ENCODE measurements around the gene OAT.
"Not testable (repeated sequence)": the region's sequence is repeated elsewhere in the genome, so short reads cannot be mapped to it uniquely, and the experiment has no call there.

The OAT gene

DNA sequence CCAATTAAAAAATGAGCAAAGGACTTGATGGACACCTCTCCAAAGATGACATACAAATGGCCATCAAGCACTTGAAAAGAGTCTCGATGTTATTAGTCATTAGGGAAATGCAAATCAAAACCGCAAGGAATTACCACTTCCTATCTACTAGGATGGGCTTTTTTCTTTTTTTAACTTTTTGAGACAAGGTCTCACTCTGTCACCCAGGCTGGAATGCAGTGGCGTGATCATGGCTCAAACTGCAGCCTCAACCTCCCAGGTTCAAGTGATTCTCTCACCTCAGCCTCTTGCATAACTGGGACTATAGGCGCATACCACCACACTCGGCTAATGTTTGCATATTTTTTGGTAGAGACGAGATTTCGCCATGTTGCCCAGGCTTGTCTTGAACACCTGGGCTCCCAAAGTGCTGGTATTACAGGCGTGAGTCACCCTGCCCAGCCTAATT, 17.5 kb upstream of the OAT start:
- TF ChIP-seq CTCF (IDR thresholded peaks at IDR 0.05; ENCODE audit: low read depth, low read length, missing control alignments): no peak
- Histone ChIP-seq H3K36me3 (replicated peaks) (no peaks in the 10 kb centered on the region), H3K4me3 (ENCODE audit: low read depth, low read length) (no peak overlapping the region), H3K27me3 (replicated peaks) (no peaks in the 10 kb centered on the region), H3K27ac (no peak overlapping the region)
- no peak for DNase-seq
- in situ Hi-C loops (cut with HindIII; ENCODE audit: low pct_ligation_motif_present, low sequenced_read_pairs): no loop called here

GRCh38 chr10:124435683-124436082, 17.0 kb upstream of the OAT start:
- in situ Hi-C loops (cut with HindIII; ENCODE audit: low pct_ligation_motif_present, low sequenced_read_pairs); DNase-seq; H3K36me3 ChIP-seq (replicated peaks): not testable (repeated sequence)

DNA sequence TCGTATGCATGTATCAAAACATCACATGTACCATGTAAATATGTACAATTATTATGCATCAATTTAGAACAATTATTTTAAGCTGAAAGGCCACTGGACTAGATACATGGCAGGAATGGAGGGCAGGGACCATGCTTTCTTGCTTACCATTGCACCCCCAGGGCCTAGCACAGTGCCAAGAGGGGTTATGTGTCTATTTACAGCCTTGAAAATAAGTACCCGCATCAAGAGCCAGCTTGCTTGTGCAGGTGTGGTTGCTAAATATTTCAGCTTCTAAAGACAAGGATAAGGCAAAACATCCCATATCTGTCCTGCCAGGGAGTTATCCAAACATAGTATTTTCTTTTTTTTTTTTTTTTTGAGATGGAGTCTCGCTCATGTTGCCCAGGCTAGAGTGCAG, 14.7 kb upstream of the OAT start:
- H3K4me3 ChIP-seq (ENCODE audit: low read depth, low read length): no peak overlapping the region
- no peaks in the 10 kb centered on the region for H3K36me3 ChIP-seq (replicated peaks)
- H3K27me3 ChIP-seq (replicated peaks): peaks cover 4% of the 10 kb centered on the region
- TF ChIP-seq CTCF (IDR thresholded peaks at IDR 0.05; ENCODE audit: low read depth, low read length, missing control alignments): no peak
- in situ Hi-C loops (cut with HindIII; ENCODE audit: low pct_ligation_motif_present, low sequenced_read_pairs): no loop called here
- DNase-seq: no peak
- no peak overlapping the region for H3K27ac ChIP-seq

More at GRCh38 chr10:124435683-124436082, 17.0 kb upstream of the OAT start:
- H3K27ac ChIP-seq; H3K27me3 ChIP-seq (replicated peaks); H3K4me3 ChIP-seq (ENCODE audit: low read depth, low read length): not testable (repeated sequence)

GRCh38 chr10:124430077-124430476, 11.4 kb upstream of the OAT start:
- no peak for DNase-seq
- H3K36me3 ChIP-seq (replicated peaks): no peaks in the 10 kb centered on the region
- in situ Hi-C loops (cut with HindIII; ENCODE audit: low pct_ligation_motif_present, low sequenced_read_pairs): no loop called here
- no peak overlapping the region for H3K27ac ChIP-seq
- no peak for TF ChIP-seq CTCF (IDR thresholded peaks at IDR 0.05; ENCODE audit: low read depth, low read length, missing control alignments)
- H3K4me3 ChIP-seq (ENCODE audit: low read depth, low read length): no peak overlapping the region
- H3K27me3 ChIP-seq (replicated peaks): peaks cover 4% of the 10 kb centered on the region

GRCh38 chr10:124429576-124429975, 10.9 kb upstream of the OAT start:
- in situ Hi-C loops (cut with HindIII; ENCODE audit: low pct_ligation_motif_present, low sequenced_read_pairs): no loop called here
- H3K27ac ChIP-seq: no peak overlapping the region
- TF ChIP-seq CTCF (IDR thresholded peaks at IDR 0.05; ENCODE audit: low read depth, low read length, missing control alignments): no peak
- no peak overlapping the region for H3K4me3 ChIP-seq (ENCODE audit: low read depth, low read length)
- peaks cover 4% of the 10 kb centered on the region for H3K27me3 ChIP-seq (replicated peaks)
- no peak for DNase-seq
- H3K36me3 ChIP-seq (replicated peaks): no peaks in the 10 kb centered on the region

GRCh38 chr10:124428207-124428777, 9.6 kb upstream of the OAT start:
- in situ Hi-C loops (cut with HindIII; ENCODE audit: low pct_ligation_motif_present, low sequenced_read_pairs): no loop called here
- DNase-seq: no peak
- TF ChIP-seq CTCF (IDR thresholded peaks at IDR 0.05; ENCODE audit: low read depth, low read length, missing control alignments): no peak

More at GRCh38 chr10:124428207-124428777, 9.6 kb upstream of the OAT start:
- Histone ChIP-seq H3K36me3 (replicated peaks) (no peaks in the 10 kb centered on the region), H3K27ac (no peak overlapping the region), H3K27me3 (replicated peaks) (peaks cover 4% of the 10 kb centered on the region), H3K4me3 (ENCODE audit: low read depth, low read length) (no peak overlapping the region)

Measured in brain microvascular endothelial cell (primary cell).